Measurements from ENCODE around the gene PRDM5.
"Not testable (repeated sequence)": the region's sequence is repeated elsewhere in the genome, so short reads cannot be mapped to it uniquely, and the experiment has no call there.

The PRDM5 gene

GRCh38 chr4:120770897-120771296, 151.6 kb downstream of the PRDM5 start:
- no peak for DNase-seq (ENCODE audit: low read depth, low spot score)
- no peak overlapping the region for H3K27ac ChIP-seq

GRCh38 chr4:120769227-120769626, 153.3 kb downstream of the PRDM5 start:
- no peak overlapping the region for H3K27ac ChIP-seq
- no peak for DNase-seq (ENCODE audit: low read depth, low spot score)

GRCh38 chr4:120765260-120765680, 157.3 kb downstream of the PRDM5 start:
- H3K27ac ChIP-seq = no peak overlapping the region
- no peak for DNase-seq (ENCODE audit: low read depth, low spot score)

GRCh38 chr4:120763650-120764049, 158.9 kb downstream of the PRDM5 start:
- no peak overlapping the region for H3K27ac ChIP-seq
- DNase-seq (ENCODE audit: low read depth, low spot score) = no peak

- no peak for DNase-seq (ENCODE audit: low read depth, low spot score)
- H3K27ac ChIP-seq = no peak overlapping the region
Observed at GRCh38 chr4:120761070-120761469, 161.5 kb downstream of the PRDM5 start.

GRCh38 chr4:120760047-120760446, 162.5 kb downstream of the PRDM5 start:
- H3K27ac ChIP-seq = no peak overlapping the region
- no peak for DNase-seq (ENCODE audit: low read depth, low spot score)

- H3K27ac ChIP-seq = no peak overlapping the region
- no peak for DNase-seq (ENCODE audit: low read depth, low spot score)
Observed at GRCh38 chr4:120755864-120756263, 166.7 kb downstream of the PRDM5 start.

GRCh38 chr4:120754590-120754989, 167.9 kb downstream of the PRDM5 start:
- H3K27ac ChIP-seq = no peak overlapping the region
- no peak for DNase-seq (ENCODE audit: low read depth, low spot score)

GRCh38 chr4:120753854-120754253, 168.7 kb downstream of the PRDM5 start:
- no peak for DNase-seq (ENCODE audit: low read depth, low spot score)

GRCh38 chr4:120750152-120750525, 172.4 kb downstream of the PRDM5 start:
- H3K27ac ChIP-seq = no peak overlapping the region
- DNase-seq (ENCODE audit: low read depth, low spot score) = no peak

More at GRCh38 chr4:120753854-120754253, 168.7 kb downstream of the PRDM5 start:
- H3K27ac ChIP-seq = no peak overlapping the region

- H3K27ac ChIP-seq = no peak overlapping the region
- no peak for DNase-seq (ENCODE audit: low read depth, low spot score)
Observed at GRCh38 chr4:120749445-120750151, 172.9 kb downstream of the PRDM5 start.

GRCh38 chr4:120741636-120742035, 180.9 kb downstream of the PRDM5 start:
- DNase-seq (ENCODE audit: low read depth, low spot score); H3K27ac ChIP-seq: not testable (repeated sequence)

- no peak for DNase-seq (ENCODE audit: low read depth, low spot score)
- no peak overlapping the region for H3K27ac ChIP-seq
Observed at GRCh38 chr4:120736312-120736711, 186.2 kb downstream of the PRDM5 start.

- DNase-seq (ENCODE audit: low read depth, low spot score) = no peak
- H3K27ac ChIP-seq = no peak overlapping the region
Observed at GRCh38 chr4:120733968-120734367, 188.6 kb downstream of the PRDM5 start.

GRCh38 chr4:120733054-120733453, 189.5 kb downstream of the PRDM5 start:
- no peak for DNase-seq (ENCODE audit: low read depth, low spot score)
- H3K27ac ChIP-seq = no peak overlapping the region

- DNase-seq (ENCODE audit: low read depth, low spot score) = no peak
- H3K27ac ChIP-seq = no peak overlapping the region
Observed at GRCh38 chr4:120731561-120731960, 191.0 kb downstream of the PRDM5 start.

- H3K27ac ChIP-seq = no peak overlapping the region
- DNase-seq (ENCODE audit: low read depth, low spot score) = no peak
Observed at GRCh38 chr4:120730777-120731320, 191.7 kb downstream of the PRDM5 start.

- no peak overlapping the region for H3K27ac ChIP-seq
- DNase-seq (ENCODE audit: low read depth, low spot score) = no peak
Observed at GRCh38 chr4:120728892-120729675, 193.4 kb downstream of the PRDM5 start.

- no peak overlapping the region for H3K27ac ChIP-seq
- DNase-seq (ENCODE audit: low read depth, low spot score) = no peak
Observed at GRCh38 chr4:120725639-120726580, 196.6 kb downstream of the PRDM5 start.

GRCh38 chr4:120724656-120725055, 197.9 kb downstream of the PRDM5 start:
- DNase-seq (ENCODE audit: low read depth, low spot score) = peak; percentile 10
- no peak overlapping the region for H3K27ac ChIP-seq

All from epithelial cell of prostate (primary cell).